ENCODE results near the gene RAD52.

Gene RAD52

GRCh38 chr12:868722-869121, 80.8 kb downstream of the RAD52 start:
- DNase-seq (ENCODE audit: low spot score) = no peak

- DNase-seq (ENCODE audit: low spot score) = no peak
Observed at GRCh38 chr12:867905-868304, 81.6 kb downstream of the RAD52 start.

- DNase-seq (ENCODE audit: low spot score) = no peak
Observed at GRCh38 chr12:865614-866013, 83.9 kb downstream of the RAD52 start.

- DNase-seq (ENCODE audit: low spot score) = no peak
Observed at GRCh38 chr12:863285-863684, 86.2 kb downstream of the RAD52 start.

- DNase-seq (ENCODE audit: low spot score) = no peak
Observed at GRCh38 chr12:862303-862911, 87.1 kb downstream of the RAD52 start.
